AG20443 (cell line): Measurements from ENCODE around the gene TCF19.

Experiments used
- DNase-seq: peaks from one replicate; pipeline ENCODE4 v3.0.0; 2012; ENCODE audit warnings: low spot score, mixed read lengths

TCF19 gene

GRCh38 chr6:31210123-31210522, 51.7 kb downstream of the TCF19 start:
- no peak for DNase-seq

GRCh38 chr6:31210741-31211532, 52.5 kb downstream of the TCF19 start:
- no peak for DNase-seq
